HK-2 (cell line): ENCODE measurements around the gene INTS1.
"Not testable (repeated sequence)": the region's sequence is repeated elsewhere in the genome, so short reads cannot be mapped to it uniquely, and the experiment has no call there.

ENCODE experiments used
- DNase-seq: peaks from one replicate; pipeline ENCODE4 v3.0.0-alpha.2; 2018; ENCODE audit not compliant: unreplicated experiment

Gene INTS1

GRCh38 chr7:1445341-1445740, 58.8 kb downstream of the INTS1 start:
- no peak for DNase-seq

DNA sequence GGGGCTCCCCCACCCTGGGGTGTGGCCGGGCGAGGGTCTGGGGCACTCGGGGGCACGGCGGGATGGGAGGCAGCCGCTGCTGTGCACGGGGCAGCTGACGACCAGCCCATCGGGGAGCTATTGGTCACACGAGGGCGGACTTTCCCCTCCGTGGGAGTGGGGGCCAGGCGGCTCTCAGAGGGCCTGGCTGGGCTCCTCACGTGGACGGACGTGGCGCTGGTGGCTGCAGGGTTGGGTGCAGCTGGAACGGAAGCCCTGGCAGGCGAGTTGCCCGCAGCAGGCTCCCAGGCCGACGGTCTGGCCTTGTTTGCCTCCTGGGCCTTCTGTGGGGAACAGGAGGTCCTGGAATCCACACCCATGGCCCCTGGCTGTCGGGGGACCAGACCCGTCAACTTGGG, 59.3 kb downstream of the INTS1 start:
- DNase-seq, result no peak

GRCh38 chr7:1444214-1444924, 59.8 kb downstream of the INTS1 start:
- no peak for DNase-seq

DNA sequence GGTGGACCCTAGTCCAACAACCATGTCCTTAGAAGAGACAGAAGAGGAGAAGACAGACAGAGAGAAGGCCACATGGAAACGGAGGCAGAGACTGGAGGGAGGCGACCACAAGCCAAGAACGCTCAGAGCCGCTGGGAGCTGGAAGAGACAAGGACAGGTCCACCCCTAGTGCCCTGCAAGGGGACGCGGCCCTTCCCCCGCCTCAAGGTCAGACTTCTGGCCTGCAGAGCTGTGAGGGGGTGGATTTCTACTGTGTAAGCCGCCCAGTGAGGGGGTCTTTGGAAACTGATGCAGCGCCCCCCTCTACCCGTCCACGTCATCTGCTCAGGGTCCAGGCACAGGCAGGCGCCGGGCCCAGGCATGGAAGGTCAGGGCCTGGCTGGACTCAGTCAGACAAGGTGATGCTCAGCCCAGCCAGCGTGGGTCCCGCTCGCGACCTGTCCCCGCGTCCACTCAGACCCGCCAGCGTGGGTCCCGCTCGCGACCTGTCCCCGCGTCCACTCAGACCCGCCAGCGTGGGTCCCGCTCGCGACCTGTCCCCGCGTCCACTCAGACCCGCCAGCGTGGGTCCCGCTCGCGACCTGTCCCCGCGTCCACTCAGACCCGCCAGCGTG, 60.5 kb downstream of the INTS1 start:
- not testable (repeated sequence) for DNase-seq

- DNase-seq, result no peak
Measured at GRCh38 chr7:1442355-1443124, 61.6 kb downstream of the INTS1 start.

- no peak for DNase-seq
Measured at GRCh38 chr7:1441615-1442354, 62.4 kb downstream of the INTS1 start.

DNA sequence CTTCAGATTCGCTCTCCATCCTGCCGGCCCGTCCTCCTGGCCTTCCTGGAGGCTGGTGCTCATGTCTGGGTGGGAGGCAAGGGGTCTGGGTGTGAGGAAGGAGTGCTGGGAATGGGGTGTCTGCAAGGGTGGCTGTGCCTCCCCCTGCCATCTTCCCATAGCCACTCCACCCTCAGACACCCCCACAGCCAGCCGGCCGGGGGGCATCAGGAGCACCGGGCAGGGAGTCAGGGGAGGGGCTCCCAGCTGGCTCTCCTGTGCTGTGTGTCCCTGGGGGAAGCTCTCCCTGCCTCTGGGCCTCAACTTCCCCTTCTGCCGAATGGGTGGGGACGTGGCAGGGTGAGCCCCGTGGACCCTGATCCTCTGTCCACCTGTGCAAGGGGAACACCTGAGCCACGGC, 63.6 kb downstream of the INTS1 start:
- no peak for DNase-seq

- DNase-seq, result no peak
Measured at GRCh38 chr7:1439373-1440363, 64.5 kb downstream of the INTS1 start.

- no peak for DNase-seq
Measured at GRCh38 chr7:1438821-1439220, 65.4 kb downstream of the INTS1 start.

DNA sequence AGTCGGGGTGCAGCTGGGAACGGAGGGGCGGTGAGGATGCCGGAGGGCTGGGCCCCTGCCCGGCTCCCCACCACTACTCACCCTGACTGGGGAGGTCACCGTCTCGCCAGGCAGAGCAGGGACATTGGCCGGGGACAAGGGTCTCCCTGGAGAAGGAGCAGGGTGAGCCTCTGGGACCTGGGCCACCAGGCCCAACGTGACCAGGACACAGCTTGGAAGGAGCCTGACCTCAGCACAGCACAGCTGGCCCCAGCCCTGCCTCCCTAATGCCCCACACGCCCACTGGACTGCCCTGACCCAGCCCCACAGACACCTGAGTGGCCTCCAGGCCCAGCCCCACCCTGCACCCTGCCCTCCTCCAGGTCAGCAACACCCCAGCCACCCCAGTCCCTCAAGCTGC, 66.0 kb downstream of the INTS1 start:
- DNase-seq, result no peak

DNA sequence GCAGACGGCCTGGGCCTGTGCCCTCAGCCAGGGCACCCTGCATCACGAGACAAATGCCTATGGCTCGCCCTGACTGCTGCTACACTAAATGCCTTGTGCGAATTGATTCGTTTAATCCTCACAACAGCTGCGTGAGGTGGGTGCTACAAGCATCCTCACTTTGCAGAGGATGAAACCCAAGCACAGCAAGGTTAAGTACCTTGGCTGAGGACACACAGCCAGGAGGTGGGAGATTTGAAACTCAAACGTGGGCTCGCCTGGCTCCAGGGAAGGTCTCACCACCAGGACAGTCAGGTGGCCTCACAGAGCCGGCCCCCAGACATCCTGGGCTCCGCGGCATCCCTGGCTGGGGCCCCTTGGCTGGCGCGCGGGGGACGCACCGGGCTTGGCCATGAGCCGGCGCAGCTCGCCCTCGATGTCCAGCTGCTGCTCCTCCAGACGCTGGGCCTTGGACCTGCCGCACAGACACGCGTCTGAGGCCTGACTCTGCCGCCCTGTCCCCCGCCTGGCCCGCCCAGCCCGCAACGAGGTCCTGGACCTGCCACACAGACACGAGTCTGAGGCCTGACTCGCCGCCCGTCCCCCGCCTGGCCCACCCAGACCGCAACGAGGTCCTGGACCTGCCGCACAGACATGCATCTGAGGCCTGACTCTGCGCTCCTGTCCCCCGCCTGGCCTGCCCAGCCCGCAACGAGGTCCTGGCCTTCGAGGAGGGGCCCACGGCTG, 66.9 kb downstream of the INTS1 start:
- DNase-seq, result no peak

GRCh38 chr7:1436608-1437007, 67.6 kb downstream of the INTS1 start:
- DNase-seq, result no peak

GRCh38 chr7:1434891-1435670, 69.1 kb downstream of the INTS1 start:
- no peak for DNase-seq

GRCh38 chr7:1434165-1434718, 69.9 kb downstream of the INTS1 start:
- DNase-seq, result no peak

DNA sequence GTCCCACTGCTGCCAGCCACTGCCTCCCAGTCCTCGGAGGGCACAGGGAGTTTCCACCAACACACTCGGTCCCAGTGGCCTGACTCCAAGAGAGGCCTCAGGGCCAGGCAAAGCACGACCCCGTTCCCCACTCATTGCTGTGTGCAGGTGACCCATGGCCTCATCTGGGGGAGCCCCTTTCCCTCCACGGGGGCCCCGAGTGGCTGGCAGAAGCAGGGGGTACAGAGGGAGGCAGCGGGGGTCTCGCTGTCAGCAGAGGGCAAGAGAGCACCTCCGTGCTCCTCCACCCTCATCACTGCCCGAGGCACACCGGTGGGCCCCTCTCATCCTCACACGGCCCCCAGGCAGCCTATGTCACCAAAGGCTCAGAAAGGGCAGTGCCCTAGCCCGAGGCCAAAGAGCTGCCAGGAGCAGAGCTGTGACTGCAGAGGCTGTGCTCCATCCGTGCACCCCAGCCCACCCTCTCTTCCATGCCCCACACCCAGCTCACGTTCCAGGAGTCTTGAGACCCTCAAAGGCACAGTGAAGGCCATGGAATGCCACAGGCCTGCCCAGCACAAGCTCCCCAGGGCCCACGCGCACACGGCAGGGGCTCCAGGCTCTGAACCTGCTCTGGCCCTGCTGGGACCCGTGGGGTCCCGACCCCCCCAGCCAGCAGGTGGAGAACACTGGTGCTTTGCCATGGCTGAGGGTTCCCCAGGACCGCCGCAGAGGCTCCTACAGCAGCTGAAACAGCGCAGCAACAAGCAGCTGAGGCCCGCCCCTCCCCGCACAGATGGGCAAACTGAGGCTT, 70.9 kb downstream of the INTS1 start:
- DNase-seq, result no peak

DNA sequence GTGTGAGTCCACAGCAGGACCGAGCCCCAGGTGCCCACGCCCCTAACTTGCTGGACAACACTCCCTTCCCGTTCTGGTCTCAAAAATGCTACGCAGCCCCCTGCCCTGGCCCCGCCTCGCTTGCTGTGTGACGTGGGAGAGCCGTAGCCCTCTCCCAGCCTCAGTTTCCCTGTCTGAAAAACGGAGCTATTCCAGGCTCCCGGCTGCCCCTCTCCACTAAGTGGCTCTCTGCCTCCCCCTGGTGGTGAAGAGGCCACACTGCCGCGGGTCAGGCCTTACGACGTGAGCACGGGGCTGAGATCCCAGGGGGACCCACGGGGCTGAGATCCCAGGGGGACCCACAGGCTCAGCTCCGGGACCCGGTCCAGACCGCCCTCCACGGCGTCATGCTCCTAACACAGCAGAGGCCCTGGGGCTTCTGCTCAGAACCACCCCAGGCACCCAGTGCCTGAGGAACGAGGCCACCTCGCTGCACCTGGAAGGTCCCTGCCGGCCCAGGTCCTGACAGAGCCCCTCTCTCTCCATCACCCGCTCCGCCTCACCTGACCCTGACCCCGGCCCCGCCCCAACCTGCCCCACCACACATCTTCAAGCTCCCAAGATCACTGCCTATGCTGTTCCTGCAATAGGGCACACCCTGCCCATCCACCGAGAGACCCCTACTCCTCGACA, 71.6 kb downstream of the INTS1 start:
- peak; percentile 74 for DNase-seq

DNA sequence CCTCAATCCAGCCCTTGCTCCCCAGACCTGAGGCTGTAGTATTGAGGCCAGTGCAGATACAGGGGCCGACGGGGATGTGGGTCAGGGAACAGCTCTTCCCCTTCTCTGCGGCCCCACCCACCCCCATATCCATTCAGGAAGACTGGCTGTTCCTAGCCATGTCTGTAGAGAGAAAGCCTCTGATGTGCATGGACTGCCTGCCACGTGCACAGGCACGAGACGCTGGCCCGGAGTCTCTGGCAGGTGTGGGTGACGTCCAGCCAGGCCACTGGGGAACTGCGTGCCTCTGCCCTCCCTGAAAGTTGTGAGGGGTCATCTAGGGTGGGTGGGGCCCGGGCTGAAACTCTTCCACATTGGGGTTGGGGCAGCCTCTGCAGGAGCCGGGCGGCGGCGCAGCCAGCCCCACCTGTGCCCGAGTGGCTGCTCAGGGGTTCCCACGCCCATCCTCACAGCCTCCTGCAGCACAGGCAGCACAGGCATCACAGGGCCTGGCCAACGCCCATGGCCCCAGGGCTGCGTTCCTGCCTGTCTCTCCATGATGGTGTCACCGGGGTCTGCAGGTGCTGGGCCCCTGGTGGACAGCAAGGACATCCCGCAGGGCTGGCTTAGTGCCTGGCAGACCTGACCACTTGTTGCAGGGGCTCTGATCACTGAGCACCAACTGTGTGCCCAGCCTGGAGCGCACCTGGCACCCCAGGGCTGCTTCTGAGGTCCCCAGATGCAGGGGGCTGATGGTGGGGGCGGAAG, 72.4 kb downstream of the INTS1 start:
- DNase-seq, result no peak
